Measurements from ENCODE around the gene RPS6KB2.

DNA sequence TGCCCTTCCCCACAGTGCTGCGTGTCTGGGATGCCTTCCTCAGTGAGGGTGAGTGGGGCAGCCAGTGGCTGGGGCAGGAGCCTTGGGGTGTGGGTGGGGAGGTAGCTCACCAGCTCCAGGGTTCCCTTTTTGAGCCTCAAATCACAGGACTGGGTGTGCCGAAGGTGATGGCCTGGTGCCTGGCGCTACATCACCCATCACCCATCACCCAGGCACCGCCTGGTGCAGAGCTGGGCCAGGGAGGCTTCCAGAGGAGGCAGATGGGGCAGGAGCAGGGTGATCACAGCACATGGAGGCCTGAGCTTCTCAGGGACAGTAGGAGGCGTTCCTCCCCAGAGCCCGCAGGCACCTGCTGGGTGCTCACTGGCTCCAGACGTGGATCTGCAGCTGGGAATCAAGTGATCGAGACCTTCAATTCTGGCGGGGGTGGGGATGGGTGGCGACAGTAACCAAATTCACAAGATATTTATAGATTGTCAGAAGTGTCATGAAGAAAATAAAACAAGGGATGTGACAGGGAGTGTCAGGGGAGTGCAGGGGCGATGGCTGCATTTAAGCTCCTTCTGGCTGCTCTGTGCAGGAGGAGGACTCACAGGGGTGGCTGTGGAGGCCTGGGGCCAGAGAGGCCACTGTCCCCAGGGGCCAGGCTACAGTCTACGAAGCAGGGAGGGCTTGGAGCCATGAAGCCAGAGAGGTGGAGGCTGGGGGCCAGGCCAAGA is 21.2 kb upstream of the RPS6KB2 start:
- no peak for TF ChIP-seq CTCF (IDR thresholded peaks at IDR 0.05; ENCODE audit: extremely low read depth in 1 of 2, insufficient read depth in 1 of 2, low read depth in 1 of 2, low read length in 2 of 2)
- no peak for TF ChIP-seq POLR2A (IDR thresholded peaks at IDR 0.05; ENCODE audit: low read depth, low read length)

Data from endothelial cell of umbilical vein (primary cell).